Nephron progenitor cell (in vitro differentiated cells): ENCODE results near the gene UQCC2.

ENCODE experiments used
- DNase-seq: peaks from one replicate; pipeline ENCODE4 v3.0.0; 2021
- H3K27ac Mint-ChIP-seq: 2 replicates; pipeline ENCODE4 v1.8.0; 2021; ENCODE audit warnings: mild to moderate bottlenecking, moderate library complexity, mixed read lengths
- H3K27me3 Mint-ChIP-seq: 2 replicates; pipeline ENCODE4 v1.8.0; 2021; ENCODE audit warnings: mild to moderate bottlenecking, low read depth, mixed read lengths; ENCODE audit not compliant: poor library complexity
- H3K36me3 Mint-ChIP-seq: 2 replicates; pipeline ENCODE4 v1.8.0; 2021; ENCODE audit warnings: low read depth, mixed read lengths
- H3K4me1 Mint-ChIP-seq: 2 replicates; pipeline ENCODE4 v1.8.0; 2021; ENCODE audit warnings: mixed read lengths
- H3K4me3 Mint-ChIP-seq: 2 replicates; pipeline ENCODE4 v1.8.0; 2021; ENCODE audit warnings: mild to moderate bottlenecking, moderate library complexity, mixed read lengths
- H3K9me3 Mint-ChIP-seq: 2 replicates; pipeline ENCODE4 v1.8.0; 2021; ENCODE audit warnings: mild to moderate bottlenecking, moderate library complexity, mixed read lengths
- TF ChIP-seq, protein P1 (sequence below): fragments of 200-600 bp; sonication (generic); IDR thresholded peaks from 2 replicates; pipeline ENCODE4 v1.5.0; 2021; ENCODE audit warnings: antibody characterized with exemption

UQCC2 gene

DNA sequence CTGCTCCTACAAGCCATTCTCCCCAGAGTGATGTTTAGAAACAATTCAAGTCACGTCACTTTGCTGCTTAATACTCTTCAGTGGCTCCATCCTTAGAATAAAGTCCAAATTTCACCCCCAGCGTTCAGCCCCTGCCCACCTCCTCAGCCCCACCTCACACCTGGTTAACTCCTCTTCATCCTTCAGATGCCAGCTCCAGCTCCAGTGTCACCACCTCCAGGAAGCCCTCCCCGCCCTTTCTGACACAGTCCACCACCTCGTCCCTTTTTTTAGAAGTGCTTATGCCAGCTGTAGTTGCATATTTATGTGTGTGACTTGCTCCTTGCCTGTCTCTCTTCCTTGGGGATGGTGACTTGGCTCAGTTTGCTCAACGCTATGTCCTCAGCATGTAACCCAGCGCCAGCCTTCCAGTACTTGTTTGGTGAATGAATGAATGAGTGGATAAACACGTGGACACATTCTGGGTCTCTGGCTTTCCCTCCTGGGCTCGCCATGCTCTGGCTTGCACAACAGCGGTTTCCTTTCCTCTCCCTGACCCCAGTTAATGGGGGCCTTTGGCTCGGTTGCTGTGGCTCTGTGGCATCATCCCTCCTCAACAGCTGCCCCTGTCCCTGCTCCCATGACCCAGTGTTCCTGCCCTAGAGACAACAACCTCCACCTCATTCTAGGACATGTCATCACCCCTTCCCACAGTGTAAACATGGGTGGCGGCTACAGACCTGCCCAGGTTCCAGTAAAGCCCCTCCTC lies 38.9 kb upstream of the UQCC2 start:
- H3K36me3 Mint-ChIP-seq: no peaks in the 10 kb centered on the region
- TF ChIP-seq, protein P1, sequence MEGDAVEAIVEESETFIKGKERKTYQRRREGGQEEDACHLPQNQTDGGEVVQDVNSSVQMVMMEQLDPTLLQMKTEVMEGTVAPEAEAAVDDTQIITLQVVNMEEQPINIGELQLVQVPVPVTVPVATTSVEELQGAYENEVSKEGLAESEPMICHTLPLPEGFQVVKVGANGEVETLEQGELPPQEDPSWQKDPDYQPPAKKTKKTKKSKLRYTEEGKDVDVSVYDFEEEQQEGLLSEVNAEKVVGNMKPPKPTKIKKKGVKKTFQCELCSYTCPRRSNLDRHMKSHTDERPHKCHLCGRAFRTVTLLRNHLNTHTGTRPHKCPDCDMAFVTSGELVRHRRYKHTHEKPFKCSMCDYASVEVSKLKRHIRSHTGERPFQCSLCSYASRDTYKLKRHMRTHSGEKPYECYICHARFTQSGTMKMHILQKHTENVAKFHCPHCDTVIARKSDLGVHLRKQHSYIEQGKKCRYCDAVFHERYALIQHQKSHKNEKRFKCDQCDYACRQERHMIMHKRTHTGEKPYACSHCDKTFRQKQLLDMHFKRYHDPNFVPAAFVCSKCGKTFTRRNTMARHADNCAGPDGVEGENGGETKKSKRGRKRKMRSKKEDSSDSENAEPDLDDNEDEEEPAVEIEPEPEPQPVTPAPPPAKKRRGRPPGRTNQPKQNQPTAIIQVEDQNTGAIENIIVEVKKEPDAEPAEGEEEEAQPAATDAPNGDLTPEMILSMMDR: no peak
- H3K4me3 Mint-ChIP-seq: peak overlapping the region; percentile 19
- H3K27me3 Mint-ChIP-seq: peaks cover 7% of the 10 kb centered on the region
- H3K9me3 Mint-ChIP-seq: no peaks in the 10 kb centered on the region
- no peak for DNase-seq
- H3K27ac Mint-ChIP-seq: peak overlapping the region; percentile 61
- peaks cover 96% of the 10 kb centered on the region for H3K4me1 Mint-ChIP-seq

DNA sequence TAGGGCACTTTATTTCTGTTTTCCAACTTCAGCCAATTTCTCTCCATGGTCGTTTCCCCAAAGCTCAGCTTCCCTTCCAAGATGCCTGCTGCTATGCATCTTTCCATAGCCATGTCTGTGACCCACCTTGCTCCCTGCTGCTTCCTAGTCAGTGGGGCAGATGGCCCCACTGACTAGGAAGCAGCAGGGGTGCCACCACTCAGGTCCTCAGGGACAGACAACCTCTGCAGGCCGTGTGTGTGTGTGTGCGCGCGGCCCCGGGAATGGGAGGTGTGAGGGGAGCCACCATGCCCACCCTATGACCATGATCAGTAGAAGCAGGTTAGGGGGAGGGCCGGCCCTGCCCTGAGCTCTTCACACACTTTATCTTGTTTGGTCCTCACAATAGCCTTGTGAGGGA lies 37.9 kb upstream of the UQCC2 start:
- peaks cover 7% of the 10 kb centered on the region for H3K27me3 Mint-ChIP-seq
- no peaks in the 10 kb centered on the region for H3K9me3 Mint-ChIP-seq
- peaks cover 95% of the 10 kb centered on the region for H3K4me1 Mint-ChIP-seq
- DNase-seq: no peak
- H3K4me3 Mint-ChIP-seq: peak overlapping the region; percentile 57
- TF ChIP-seq, protein P1: no peak
- peak overlapping the region; percentile 61 for H3K27ac Mint-ChIP-seq
- H3K36me3 Mint-ChIP-seq: no peaks in the 10 kb centered on the region

DNA sequence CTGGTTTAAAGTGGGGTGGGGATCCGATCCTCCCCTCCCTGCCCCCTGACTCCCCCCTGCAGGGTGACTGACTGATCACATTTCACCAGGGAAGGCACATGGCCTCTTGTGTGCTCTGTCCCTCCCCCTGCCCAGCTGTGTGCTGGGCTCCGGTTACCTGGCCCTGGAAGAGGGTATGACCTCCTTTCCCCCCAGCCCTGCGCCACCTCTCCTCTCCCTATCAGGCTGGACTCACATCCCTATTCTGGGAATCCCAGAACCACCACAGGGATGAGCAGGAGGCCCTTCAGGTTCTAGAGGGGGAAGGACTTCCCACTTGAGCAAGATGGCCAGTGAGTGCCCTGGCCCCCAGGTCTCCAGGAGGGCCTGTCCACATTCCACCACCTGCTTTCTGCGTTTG lies 37.3 kb upstream of the UQCC2 start:
- Mint-ChIP-seq H3K9me3 (no peaks in the 10 kb centered on the region), H3K36me3 (no peaks in the 10 kb centered on the region), H3K4me3 (peak overlapping the region; percentile 57), H3K27me3 (peaks cover 7% of the 10 kb centered on the region), H3K27ac (peak overlapping the region; percentile 61), H3K4me1 (peaks cover 95% of the 10 kb centered on the region)
- TF ChIP-seq, protein P1: no peak
- no peak for DNase-seq

DNA sequence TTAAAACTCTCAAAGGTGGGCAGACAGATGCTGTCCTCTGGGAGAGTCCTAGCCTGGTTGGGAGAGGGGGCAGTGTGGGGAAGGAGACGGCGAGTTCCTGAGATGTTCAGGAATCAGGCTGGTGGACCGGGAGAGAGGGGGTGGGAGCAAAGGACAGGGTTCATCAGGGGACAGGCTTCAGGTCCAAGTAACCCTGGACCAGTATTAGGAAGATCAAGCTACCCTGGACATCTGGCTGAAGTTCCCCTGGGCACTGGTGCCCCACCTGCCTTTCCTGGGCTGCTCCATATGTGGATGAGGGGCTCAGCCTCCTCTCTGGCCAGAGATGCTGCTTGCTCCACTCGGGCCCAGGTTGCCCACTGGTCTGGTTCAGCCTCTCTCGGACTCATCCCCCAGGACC lies 36.3 kb upstream of the UQCC2 start:
- H3K36me3 Mint-ChIP-seq: no peaks in the 10 kb centered on the region
- peak overlapping the region; percentile 74 for H3K4me3 Mint-ChIP-seq
- peaks cover 7% of the 10 kb centered on the region for H3K27me3 Mint-ChIP-seq
- peaks cover 98% of the 10 kb centered on the region for H3K4me1 Mint-ChIP-seq
- no peak for DNase-seq
- no peaks in the 10 kb centered on the region for H3K9me3 Mint-ChIP-seq
- TF ChIP-seq, protein P1: no peak
- no peak overlapping the region for H3K27ac Mint-ChIP-seq

DNA sequence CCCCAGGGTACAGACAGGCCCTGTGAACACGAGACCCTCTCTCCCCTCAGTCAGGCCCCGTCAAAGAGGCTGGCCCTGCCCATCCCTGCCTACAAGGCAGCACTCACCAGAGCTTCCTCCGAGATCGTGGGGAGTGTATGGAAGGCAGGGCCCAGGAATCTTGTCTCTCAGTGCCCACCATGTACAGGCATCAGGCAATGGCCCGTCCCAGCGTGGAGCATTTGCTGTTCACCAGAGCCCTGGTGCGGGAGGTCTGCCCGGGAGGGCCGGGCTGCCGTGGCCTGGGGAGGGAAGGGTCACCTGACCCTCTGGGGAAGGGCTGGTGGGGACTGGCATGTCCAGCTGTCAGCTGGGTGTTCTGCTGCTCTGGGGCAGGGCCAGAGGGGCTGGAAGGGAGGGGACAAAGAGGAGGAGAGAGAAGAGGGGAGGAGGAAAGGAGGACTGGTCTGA lies 35.2 kb upstream of the UQCC2 start, which contains the start of gene IP6K3:
Gene IP6K3 (minus strand): TSS at position 255 of the 450 bp plus-strand sequence. CDS start 11,429 bp downstream, outside the sequence.
- H3K27me3 Mint-ChIP-seq: peaks cover 7% of the 10 kb centered on the region
- peak within 1 kb of the TSS; percentile 94 for H3K27ac Mint-ChIP-seq
- no peaks in the 10 kb centered on the region for H3K36me3 Mint-ChIP-seq
- peaks cover 98% of the 10 kb centered on the region for H3K4me1 Mint-ChIP-seq
- TF ChIP-seq, protein P1: no peak
- peak; percentile 44 for DNase-seq
- H3K4me3 Mint-ChIP-seq: peak within 1 kb of the TSS; percentile 74
- H3K9me3 Mint-ChIP-seq: no peaks in the 10 kb centered on the region
